Central memory CD4-positive, alpha-beta T cell (primary cell): ENCODE data around the gene SEMA4D.
"Not testable (repeated sequence)": the region's sequence is repeated elsewhere in the genome, so short reads cannot be mapped to it uniquely, and the experiment has no call there.

Source experiments
- DNase-seq: peaks from one replicate; pipeline ENCODE4 v3.0.0; 2022

Gene SEMA4D

GRCh38 chr9:89482056-89482851 is 15.7 kb downstream of the SEMA4D start:
- DNase-seq: no peak

- peak; percentile 51 for DNase-seq
Measured at GRCh38 chr9:89481538-89481915, 16.4 kb downstream of the SEMA4D start.

GRCh38 chr9:89480825-89481537 is 16.9 kb downstream of the SEMA4D start:
- no peak for DNase-seq

GRCh38 chr9:89480372-89480771 is 17.5 kb downstream of the SEMA4D start:
- not testable (repeated sequence) for DNase-seq

GRCh38 chr9:89479669-89480011 is 18.3 kb downstream of the SEMA4D start:
- DNase-seq: not testable (repeated sequence)

GRCh38 chr9:89478821-89479668 is 18.9 kb downstream of the SEMA4D start:
- DNase-seq: no peak

GRCh38 chr9:89477811-89478630 is 19.9 kb downstream of the SEMA4D start:
- peak; percentile 67 for DNase-seq

GRCh38 chr9:89477384-89477783 is 20.5 kb downstream of the SEMA4D start:
- peak; percentile 52 for DNase-seq

- DNase-seq: no peak
Measured at GRCh38 chr9:89476546-89476945, 21.4 kb downstream of the SEMA4D start.

GRCh38 chr9:89475891-89476440 is 21.9 kb downstream of the SEMA4D start:
- no peak for DNase-seq

GRCh38 chr9:89474939-89475338 is 23.0 kb downstream of the SEMA4D start:
- DNase-seq: no peak

GRCh38 chr9:89473762-89474469 is 24.0 kb downstream of the SEMA4D start:
- DNase-seq: no peak

- not testable (repeated sequence) for DNase-seq
Measured at GRCh38 chr9:89471796-89472320, 26.1 kb downstream of the SEMA4D start.

GRCh38 chr9:89471390-89471789 is 26.5 kb downstream of the SEMA4D start:
- DNase-seq: no peak

- no peak for DNase-seq
Measured at GRCh38 chr9:89470224-89470839, 27.6 kb downstream of the SEMA4D start.

- no peak for DNase-seq
Measured at GRCh38 chr9:89469003-89469402, 28.9 kb downstream of the SEMA4D start.

GRCh38 chr9:89468281-89468960 is 29.5 kb downstream of the SEMA4D start:
- no peak for DNase-seq

- peak; percentile 49 for DNase-seq
Measured at GRCh38 chr9:89467278-89467625, 30.7 kb downstream of the SEMA4D start.

GRCh38 chr9:89466451-89467277 is 31.2 kb downstream of the SEMA4D start:
- no peak for DNase-seq
